Chondrocyte (in vitro differentiated cells): ENCODE measurements around the gene DNAH3. TPM values are rescaled to one million over a fixed set of nuclear protein-coding genes. Genes with fewer than 3 reads are reported as not detected.

Experiments
- DNase-seq: peaks from one replicate; pipeline ENCODE4 v3.0.0; 2021; ENCODE audit warnings: mixed read lengths, low spot score
- H3K27ac Mint-ChIP-seq: one replicate; pipeline ENCODE4 v1.8.0; 2021; ENCODE audit warnings: mild to moderate bottlenecking, moderate library complexity, mixed read lengths; ENCODE audit not compliant: unreplicated experiment
- H3K27me3 Mint-ChIP-seq: 2 replicates; pipeline ENCODE4 v1.8.0; 2021; ENCODE audit warnings: low read depth, mixed read lengths
- H3K36me3 Mint-ChIP-seq: 2 replicates; pipeline ENCODE4 v1.8.0; 2021; ENCODE audit warnings: low read depth, mixed read lengths
- H3K4me1 Mint-ChIP-seq: 2 replicates; pipeline ENCODE4 v1.8.0; 2021; ENCODE audit warnings: low read depth, mild to moderate bottlenecking, mixed read lengths
- H3K4me3 Mint-ChIP-seq: one replicate; pipeline ENCODE4 v1.8.0; 2021; ENCODE audit warnings: mild to moderate bottlenecking, moderate library complexity, mixed read lengths; ENCODE audit not compliant: unreplicated experiment
- H3K9me3 Mint-ChIP-seq: 2 replicates; pipeline ENCODE4 v1.8.0; 2021; ENCODE audit warnings: low read depth, mixed read lengths
- total RNA-seq: library from RNA; stranded (reverse); gene quantifications from 3 replicates; pipeline ENCODE4 v1.2.1, GENCODE V29; 2021
- TF ChIP-seq, protein P1 (sequence below): fragments of 200-600 bp; sonication (generic); IDR thresholded peaks from 2 replicates; pipeline ENCODE4 v1.5.0; 2021; ENCODE audit warnings: antibody characterized with exemption, mild to moderate bottlenecking, moderate library complexity

The DNAH3 gene
- total RNA-seq, 1 donor from 2014 or later, result not detected

DNA sequence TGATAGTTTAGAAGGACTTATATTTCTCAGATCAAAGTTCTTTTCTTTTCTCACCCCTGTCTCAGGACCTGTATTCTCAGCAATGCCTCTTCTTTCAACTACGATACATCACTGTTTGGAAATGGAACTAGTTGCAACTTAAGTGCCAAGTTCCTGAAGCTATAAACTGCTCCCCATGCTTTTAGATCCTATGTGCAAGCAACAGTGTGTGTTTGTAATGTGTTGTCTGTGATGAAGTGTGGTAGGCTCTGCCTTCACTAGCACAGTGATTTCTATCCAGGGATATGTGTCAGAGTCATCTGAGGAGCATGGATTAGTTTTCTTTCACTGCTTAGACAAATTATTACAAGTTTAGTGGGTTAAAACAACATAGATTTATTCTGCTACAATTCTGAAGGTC is 42.3 kb upstream of the DNAH3 start:
- TF ChIP-seq, protein P1, sequence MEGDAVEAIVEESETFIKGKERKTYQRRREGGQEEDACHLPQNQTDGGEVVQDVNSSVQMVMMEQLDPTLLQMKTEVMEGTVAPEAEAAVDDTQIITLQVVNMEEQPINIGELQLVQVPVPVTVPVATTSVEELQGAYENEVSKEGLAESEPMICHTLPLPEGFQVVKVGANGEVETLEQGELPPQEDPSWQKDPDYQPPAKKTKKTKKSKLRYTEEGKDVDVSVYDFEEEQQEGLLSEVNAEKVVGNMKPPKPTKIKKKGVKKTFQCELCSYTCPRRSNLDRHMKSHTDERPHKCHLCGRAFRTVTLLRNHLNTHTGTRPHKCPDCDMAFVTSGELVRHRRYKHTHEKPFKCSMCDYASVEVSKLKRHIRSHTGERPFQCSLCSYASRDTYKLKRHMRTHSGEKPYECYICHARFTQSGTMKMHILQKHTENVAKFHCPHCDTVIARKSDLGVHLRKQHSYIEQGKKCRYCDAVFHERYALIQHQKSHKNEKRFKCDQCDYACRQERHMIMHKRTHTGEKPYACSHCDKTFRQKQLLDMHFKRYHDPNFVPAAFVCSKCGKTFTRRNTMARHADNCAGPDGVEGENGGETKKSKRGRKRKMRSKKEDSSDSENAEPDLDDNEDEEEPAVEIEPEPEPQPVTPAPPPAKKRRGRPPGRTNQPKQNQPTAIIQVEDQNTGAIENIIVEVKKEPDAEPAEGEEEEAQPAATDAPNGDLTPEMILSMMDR, result no peak
- peaks cover 9% of the 10 kb centered on the region for H3K4me1 Mint-ChIP-seq
- no peak overlapping the region for H3K27ac Mint-ChIP-seq
- no peak overlapping the region for H3K4me3 Mint-ChIP-seq
- DNase-seq, result no peak
- H3K27me3 Mint-ChIP-seq, result peaks cover 20% of the 10 kb centered on the region
- no peaks in the 10 kb centered on the region for H3K36me3 Mint-ChIP-seq
- peaks cover 3% of the 10 kb centered on the region for H3K9me3 Mint-ChIP-seq

DNA sequence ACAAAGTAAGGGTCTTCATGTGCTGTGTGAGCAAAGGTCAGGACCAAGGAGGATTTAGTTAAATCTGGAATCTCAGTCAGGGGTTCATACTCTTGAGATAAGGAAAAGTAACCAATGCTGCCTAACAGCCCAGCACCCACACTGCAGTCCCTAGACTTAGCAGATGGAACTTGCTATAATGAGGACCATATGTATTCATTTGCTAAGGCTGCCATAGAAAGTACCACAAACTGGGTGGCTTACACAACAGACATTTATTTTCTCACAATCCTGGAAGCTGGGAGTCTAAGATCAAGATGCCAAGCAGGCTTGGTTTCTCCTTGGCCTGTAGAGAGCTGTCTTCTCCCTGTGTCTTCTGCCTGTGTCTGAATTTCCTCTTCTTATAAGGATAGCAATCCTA is 40.0 kb upstream of the DNAH3 start:
- H3K36me3 Mint-ChIP-seq, result no peaks in the 10 kb centered on the region
- peaks cover 13% of the 10 kb centered on the region for H3K27me3 Mint-ChIP-seq
- H3K4me3 Mint-ChIP-seq, result no peak overlapping the region
- peaks cover 3% of the 10 kb centered on the region for H3K9me3 Mint-ChIP-seq
- no peak overlapping the region for H3K27ac Mint-ChIP-seq
- peaks cover 9% of the 10 kb centered on the region for H3K4me1 Mint-ChIP-seq
- DNase-seq, result no peak
- TF ChIP-seq, protein P1, result no peak

DNA sequence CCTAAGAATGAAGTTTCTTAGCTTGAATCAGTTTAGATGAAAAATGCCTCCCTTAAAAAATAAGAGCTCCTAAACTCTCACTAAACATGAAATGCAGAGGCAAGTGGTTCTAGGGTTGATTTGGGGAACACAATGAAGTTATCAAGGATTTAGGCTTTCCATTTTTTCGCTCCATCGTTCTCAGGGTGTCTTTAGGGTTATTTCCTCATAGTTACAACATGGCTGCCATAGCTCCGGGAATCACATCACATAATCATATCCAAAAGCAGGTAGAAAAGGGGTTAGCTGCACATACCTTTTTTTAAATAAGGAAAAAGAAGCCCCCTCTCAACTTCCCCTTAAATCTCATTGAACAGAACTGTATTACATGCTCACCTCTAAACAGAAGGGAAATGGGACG is 39.4 kb upstream of the DNAH3 start:
- H3K27ac Mint-ChIP-seq, result no peak overlapping the region
- peaks cover 9% of the 10 kb centered on the region for H3K4me1 Mint-ChIP-seq
- TF ChIP-seq, protein P1, result no peak
- H3K27me3 Mint-ChIP-seq, result peaks cover 12% of the 10 kb centered on the region
- no peak for DNase-seq
- no peak overlapping the region for H3K4me3 Mint-ChIP-seq
- H3K9me3 Mint-ChIP-seq, result peaks cover 3% of the 10 kb centered on the region
- no peaks in the 10 kb centered on the region for H3K36me3 Mint-ChIP-seq

DNA sequence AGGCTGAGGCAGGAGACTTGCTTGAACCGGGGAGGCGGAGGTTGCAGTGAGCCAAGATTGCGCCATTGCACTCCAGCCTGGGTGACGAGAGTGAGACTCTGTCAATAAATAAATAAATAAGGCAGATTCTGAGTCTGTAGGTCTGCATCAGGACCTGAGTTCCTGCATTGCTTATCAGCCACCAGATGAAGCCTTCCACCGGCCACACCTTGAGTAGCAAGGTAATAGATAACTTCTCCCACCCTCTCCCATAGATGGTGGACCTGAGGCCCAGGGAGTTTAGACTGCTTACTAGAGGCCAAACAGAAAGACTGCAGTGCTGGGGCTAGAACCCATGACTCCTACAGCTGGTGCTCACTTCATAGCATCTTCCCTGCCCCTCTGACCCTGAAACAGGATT is 38.7 kb upstream of the DNAH3 start:
- DNase-seq, result no peak
- TF ChIP-seq, protein P1, result no peak
- peaks cover 9% of the 10 kb centered on the region for H3K4me1 Mint-ChIP-seq
- peaks cover 3% of the 10 kb centered on the region for H3K9me3 Mint-ChIP-seq
- H3K4me3 Mint-ChIP-seq, result no peak overlapping the region
- H3K27me3 Mint-ChIP-seq, result peaks cover 5% of the 10 kb centered on the region
- no peaks in the 10 kb centered on the region for H3K36me3 Mint-ChIP-seq
- no peak overlapping the region for H3K27ac Mint-ChIP-seq

DNA sequence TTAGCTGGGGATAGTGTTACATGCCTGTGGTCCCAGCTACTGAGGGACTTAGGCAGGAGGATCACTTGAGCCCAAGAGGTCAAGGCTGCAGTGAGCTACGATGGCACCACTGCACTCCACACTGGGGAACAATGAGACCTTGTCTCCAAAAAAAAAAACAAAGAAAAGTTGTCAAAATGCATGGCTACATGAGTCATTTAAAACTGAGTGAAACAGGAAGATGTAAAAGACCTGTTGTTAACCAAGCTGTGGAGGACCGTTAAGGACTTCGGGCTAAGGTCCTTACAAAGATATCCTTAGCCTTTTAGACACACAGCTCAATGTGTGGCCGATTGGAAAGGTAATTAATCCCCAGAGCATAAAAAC is 35.7 kb upstream of the DNAH3 start:
- H3K9me3 Mint-ChIP-seq, result peaks cover 3% of the 10 kb centered on the region
- H3K36me3 Mint-ChIP-seq, result peaks cover 10% of the 10 kb centered on the region
- H3K27me3 Mint-ChIP-seq, result no peaks in the 10 kb centered on the region
- no peak overlapping the region for H3K4me3 Mint-ChIP-seq
- H3K27ac Mint-ChIP-seq, result no peak overlapping the region
- no peak for DNase-seq
- TF ChIP-seq, protein P1, result no peak
- H3K4me1 Mint-ChIP-seq, result peaks cover 9% of the 10 kb centered on the region
